K562 (cell line): Measurements from ENCODE around the gene IARS1. TPM values are rescaled to one million over a fixed set of nuclear protein-coding genes. Genes with fewer than 3 reads are reported as not detected.

ENCODE experiments used
- ATAC-seq: fragments of 200-7000 bp; cut with Tn5 transposase; 3 replicates; pipeline ENCODE4 v1.9.1; 2020; ENCODE audit warnings: moderate library complexity
- BruUV-seq: library from RNA; stranded (reverse); fragments of 400-500 nt; replicated peaks from 2 replicates; lab custom pipeline; 2021; lab: Mats Ljungman, UMichigan
- CTCF ChIA-PET: fragments of 300-600 bp; formaldehyde crosslinking; extraction: SDS; loops from one replicate; lab custom pipeline; 2021; ENCODE audit warnings: low intra/inter-chr PET ratio; lab: Yijun Ruan, JAX
- POLR2A ChIA-PET: fragments of 300-600, 350-650 bp; sonication (Branson Sonifier 250); formaldehyde crosslinking; extraction: SDS; loops from one replicate; lab custom pipeline; 2021; ENCODE audit warnings: antibody characterized with exemption, inconsistent platforms; lab: Yijun Ruan, JAX
- DNase-seq, 4 experiments: peaks; one replicate each; pipeline versions ENCODE4 v3.0.0 to v3.0.0-alpha.2; 2011 to 2018; ENCODE audit warnings: low spot score in 3 of 4, mixed read lengths in 3 of 4; ENCODE audit errors: extremely low read depth in 1 of 4
- FAIRE-seq: peaks from 2 replicates; lab custom pipeline; 2011; peaks lifted over from hg19 to GRCh38; lab: Jason Lieb, UNC
- H2AFZ ChIP-seq: 2 replicates; pipeline ENCODE4 v1.6.0; 2011; ENCODE audit warnings: low read depth, low read length, control low read depth, inconsistent platforms
- H3K27ac ChIP-seq: fragments of 200-600 bp; 3 replicates; pipeline ENCODE4 v1.8.0; 2011; ENCODE audit warnings: low read depth, mild to moderate bottlenecking, control low read depth, inconsistent platforms, low read length, moderate library complexity, mixed read lengths; ENCODE audit errors: extremely low read depth
- H3K27me3 ChIP-seq, 2 experiments: fragments of 300-600 bp in 1 of 2; 2 replicates in 1 of 2; 3 replicates in 1 of 2; pipeline versions ENCODE4 v1.6.0 to v1.8.0; 2011; ENCODE audit warnings: inconsistent platforms in 2 of 2, low read length in 2 of 2, mild to moderate bottlenecking in 1 of 2, mixed read lengths in 1 of 2, moderate library complexity in 1 of 2; ENCODE audit not compliant: control insufficient read depth in 2 of 2, insufficient read depth in 2 of 2
- H3K36me3 ChIP-seq: fragments of 300-600 bp; 3 replicates; pipeline ENCODE4 v1.8.0; 2011; ENCODE audit warnings: mild to moderate bottlenecking, low read length, inconsistent platforms; ENCODE audit not compliant: control insufficient read depth, insufficient read depth
- H3K4me1 ChIP-seq, 2 experiments: fragments of 200-600 bp in 1 of 2; replicated peaks in 1 of 2; 2 replicates in 1 of 2; 3 replicates in 1 of 2; pipeline versions ENCODE4 v1.5.1 to v1.8.0; 2011; ENCODE audit warnings: inconsistent platforms in 2 of 2, low read length in 2 of 2, mild to moderate bottlenecking in 1 of 2, mixed read lengths in 1 of 2, moderate library complexity in 1 of 2; ENCODE audit not compliant: control insufficient read depth in 2 of 2, insufficient read depth in 2 of 2
- H3K4me2 ChIP-seq: 2 replicates; pipeline ENCODE4 v1.6.1; 2011; ENCODE audit warnings: low read length, control low read depth, inconsistent platforms, mixed read lengths; ENCODE audit not compliant: insufficient read depth
- H3K4me3 ChIP-seq: fragments of 200-600 bp; sonication (generic), shearing (Covaris generic); 2 replicates; pipeline ENCODE4 v1.5.1; 2016; ENCODE audit warnings: control low read depth, inconsistent platforms
- H3K79me2 ChIP-seq: fragments of 200-600 bp; 3 replicates; pipeline ENCODE4 v1.8.0; 2011; ENCODE audit warnings: low read length, inconsistent platforms; ENCODE audit not compliant: control insufficient read depth, insufficient read depth
- H3K9ac ChIP-seq, 2 experiments: 2 replicates each; pipeline versions ENCODE4 v1.6.0 to v1.6.1; 2011; ENCODE audit warnings: low read depth in 2 of 2, low read length in 2 of 2, control low read depth in 1 of 2, inconsistent platforms in 1 of 2, mild to moderate bottlenecking in 1 of 2, mixed read lengths in 1 of 2; ENCODE audit not compliant: insufficient read depth in 1 of 2
- H3K9me1 ChIP-seq: one replicate; pipeline ENCODE4 v1.6.0; 2011; ENCODE audit warnings: inconsistent platforms, mild to moderate bottlenecking, low read length, moderate library complexity; ENCODE audit not compliant: control insufficient read depth, insufficient read depth
- H3K9me3 ChIP-seq: replicated peaks from 2 replicates; pipeline ENCODE4 v1.5.1; 2011; ENCODE audit warnings: low read depth, low read length, inconsistent platforms; ENCODE audit not compliant: control insufficient read depth, insufficient read depth
- H4K20me1 ChIP-seq: replicated peaks from 2 replicates; pipeline ENCODE4 v1.6.1; 2011; ENCODE audit warnings: low read length, inconsistent platforms, mixed read lengths; ENCODE audit not compliant: control insufficient read depth, insufficient read depth
- CBFA2T2 ChIP-seq: fragments of 450-650 bp; conservative IDR thresholded peaks from 2 replicates; pipeline ENCODE4 v1.6.1; 2017; ENCODE audit warnings: mild to moderate bottlenecking
- CBFA2T3 ChIP-seq: fragments of 450-650 bp; IDR thresholded peaks from 2 replicates; pipeline ENCODE4 v1.6.1; 2017
- DPF2 ChIP-seq: fragments of 450-650 bp; IDR thresholded peaks from 2 replicates; pipeline ENCODE4 v1.6.1; 2016
- HCFC1 ChIP-seq: IDR thresholded peaks from 2 replicates; pipeline ENCODE4 v1.6.1; 2012; ENCODE audit warnings: low read depth, low read length, improper control_type of control experiment
- HDAC1 ChIP-seq, 2 experiments: fragments of 450-650 bp; IDR thresholded peaks; 2 replicates each; pipeline ENCODE4 v1.6.1; 2016 to 2017; ENCODE audit warnings: inconsistent platforms in 1 of 2, mild to moderate bottlenecking in 1 of 2, moderate library complexity in 1 of 2
- MAX ChIP-seq: sonication (generic); formaldehyde crosslinking; IDR thresholded peaks from 2 replicates; pipeline ENCODE4 v1.9.0; 2022; ENCODE audit warnings: mild to moderate bottlenecking, missing genetic modification reagents
- POLR2AphosphoS5 ChIP-seq: IDR thresholded peaks from 2 replicates; pipeline ENCODE4 v1.6.1; 2011; ENCODE audit warnings: mild to moderate bottlenecking, low read depth, low read length, moderate library complexity; ENCODE audit not compliant: control insufficient read depth, insufficient read depth
- TAL1 ChIP-seq: fragments of 450-650 bp; IDR thresholded peaks from 2 replicates; pipeline ENCODE4 v1.6.1; 2016; ENCODE audit warnings: mild to moderate bottlenecking
- TEAD4 ChIP-seq, 2 experiments: sonication (generic) in 1 of 2; formaldehyde crosslinking in 1 of 2; IDR thresholded peaks; 2 replicates each; pipeline versions ENCODE4 v1.6.1 to v1.8.0; 2012 to 2022; ENCODE audit warnings: borderline replicate concordance in 1 of 2, inconsistent platforms in 1 of 2, low read length in 1 of 2, mild to moderate bottlenecking in 1 of 2, missing genetic modification reagents in 1 of 2
- ZKSCAN1 ChIP-seq: fragments of 150-350 bp; IDR thresholded peaks from 2 replicates; pipeline ENCODE4 v1.6.1; 2016; ENCODE audit warnings: low read depth, low read length
- ZNF79 ChIP-seq: fragments of 250-450 bp; sonication (Bioruptor Pico); IDR thresholded peaks from 2 replicates; pipeline ENCODE4 v1.4.0; 2020; ENCODE audit warnings: low read depth, mild to moderate bottlenecking, moderate library complexity
- WGBS: fragments of 100-300 bp; shearing (Covaris generic); methylation state at CpG from one replicate; pipeline ENCODE4 v1.1.6; 2016; ENCODE audit warnings: low coverage, mixed read lengths; ENCODE audit not compliant: insufficient coverage; ENCODE audit errors: missing lambda C conversion rate; 5-methylcytosine and 5-hydroxymethylcytosine counted together
- in situ Hi-C: fragments of 300-500 bp; cut with MboI; formaldehyde crosslinking; loops from 4 replicates; pipeline ENCODE4 v1.15.0; 2018; ENCODE audit warnings: inconsistent platforms, mixed read lengths
- intact Hi-C: fragments of 100-400 bp; cut with micrococcal nuclease; formaldehyde crosslinking; loops from 2 replicates; pipeline ENCODE4 v1.14.2; 2022
- polyA plus RNA-seq, 8 experiments: library from polyadenylated mRNA; depleted of rRNA in 4 of 8; stranded (reverse) in 5 of 8; unstranded in 3 of 8; fragments of >200 nt; fragmentation: Nextera tagmentation in 2 of 8; fragmentation: Illumina TruSeq in 1 of 8; extraction: Ambion mirVana in 2 of 8; extraction: Trizol in 1 of 8; gene quantifications; 2 replicates each; pipeline versions ENCODE4 v1.2.1 to v1.2.3, GENCODE V29; 2011 to 2014; ENCODE audit warnings: inconsistent platforms in 1 of 8, missing spikeins in 1 of 8
- total RNA-seq, 7 experiments: library from RNA; depleted of rRNA in 6 of 7; stranded (reverse); fragments of >200 nt in 6 of 7; fragmentation: Illumina TruSeq in 2 of 7; extraction: Trizol in 2 of 7; gene quantifications; 2 replicates each; pipeline versions ENCODE4 v1.2.1 to v1.2.3, GENCODE V29; 2011 to 2021; ENCODE audit warnings: low replicate concordance in 1 of 7

The IARS1 gene
- total and polyA plus RNA-seq, 9 of the 15 experiments (the other 6 are each of a cell fraction or from before 2014, with no cell fraction given), result 119 to 371 (median 234) TPM

DNA sequence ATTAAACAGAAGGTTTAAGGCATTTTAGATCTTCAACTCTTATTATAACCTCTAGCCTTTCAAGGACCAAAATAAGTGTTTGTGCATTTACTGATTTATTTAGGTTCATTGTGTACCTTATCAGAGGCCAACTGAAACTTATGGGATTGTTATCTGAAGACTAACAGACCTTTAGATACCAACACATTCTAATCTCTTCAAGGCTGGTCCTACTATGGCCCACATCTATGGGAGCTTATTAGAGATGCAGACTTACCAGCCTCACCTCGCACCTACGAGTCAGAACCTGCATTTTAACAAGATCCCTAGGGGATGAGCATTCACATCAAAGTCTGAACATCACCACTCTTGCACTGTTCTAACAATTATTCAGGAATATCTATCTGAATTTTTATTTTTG lies 1.9 kb downstream of the IARS1 start:
- peaks cover 69% of the 10 kb centered on the region for H3K36me3 ChIP-seq
- H3K9me3 ChIP-seq, result no peaks in the 10 kb centered on the region
- no peak overlapping the region for H2AFZ ChIP-seq
- peaks cover 5% of the 10 kb centered on the region for H4K20me1 ChIP-seq
- no peaks in the 10 kb centered on the region for H3K27me3 ChIP-seq
- POLR2A ChIA-PET, result interaction anchor here (0.6 to 3.7 kb wide), 9 partner anchors 11 to 371 kb away, joined by 3 to 58 read pairs (median 4); partner anchors contain the start of gene CENPP
- 10% methylated on average over 2 of the region's 2 CpGs for WGBS
- peaks cover 7 to 23% of the 10 kb centered on the region in 2 experiments for H3K4me1 ChIP-seq
- BruUV-seq, result no TSS peak
- H3K79me2 ChIP-seq, result peaks cover 95% of the 10 kb centered on the region
- H3K27ac ChIP-seq, result no peak overlapping the region
- ATAC-seq (no peak), FAIRE-seq (no peak), DNase-seq (no peak)
- peaks cover 4% of the 10 kb centered on the region for H3K9me1 ChIP-seq
- H3K4me2 ChIP-seq, result peak overlapping the region; percentile 100
- intact Hi-C loops, result no loop called here
- CTCF ChIA-PET, result no interaction called here
- in situ Hi-C loops, result no loop called here
- H3K9ac ChIP-seq, result peak overlapping the region in 1 of 2 experiments; percentile 100; a peak in 1 of 4 replicates
- peak; percentile 54; the same call in 1 of the 2 replicates for TF ChIP-seq CBFA2T3
- TF ChIP-seq TEAD4 (IDR thresholded peaks at IDR 0.05; ENCODE audit: low read length), result 0 out of 2 replicates have a peak, but pooled peaks have one; percentile 11
- no peak for TF ChIP-seq TEAD4 (CRISPR knock-in tag; IDR thresholded peaks at IDR 0.05; ENCODE audit: borderline replicate concordance)
- TF ChIP-seq POLR2AphosphoS5, result peak; percentile 19; the same call in 1 of the 2 replicates
- TF ChIP-seq ZNF79 (CRISPR knock-in tag), result no peak
- TF ChIP-seq TAL1, result peak; percentile 31; the same call in 1 of the 2 replicates
- 0 out of 2 replicates have a peak, but pooled peaks have one; percentile 54 for TF ChIP-seq ZKSCAN1
- TF ChIP-seq HCFC1, result no peak
- 0 out of 2 replicates have a peak, but pooled peaks have one; percentile 10 for TF ChIP-seq DPF2
- TF ChIP-seq CBFA2T2, result 0 out of 2 replicates have a peak, but pooled peaks have one; percentile 31
- no peak for TF ChIP-seq MAX (CRISPR knock-in tag)
- no peak for TF ChIP-seq HDAC1 (IDR thresholded peaks at IDR 0.05)
- H3K4me3 ChIP-seq, result peak overlapping the region; percentile 70
